ENCODE data around the gene GAGE12G.
"Not testable (repeated sequence)": the region's sequence is repeated elsewhere in the genome, so short reads cannot be mapped to it uniquely, and the experiment has no call there.

Gene GAGE12G

GRCh38 chrX:49570100-49570499 is at the start of gene GAGE12G:
Gene GAGE12G, plus strand, starts transcription at chrX:49570400. Its CDS starts 1,155 bp downstream, at chrX:49571555.
- not testable (repeated sequence) for DNase-seq (ENCODE audit: low read depth in 2 of 2)

GRCh38 chrX:49531877-49532276 is 38.3 kb upstream of the GAGE12G start, which contains the start of gene GAGE12C:
Gene GAGE12C, plus strand, starts transcription at chrX:49532177. Its CDS starts 1,155 bp downstream, at chrX:49533332.
- not testable (repeated sequence) for DNase-seq (ENCODE audit: low read depth in 2 of 2)

- DNase-seq (ENCODE audit: low read depth in 2 of 2) = not testable (repeated sequence)
Measured at GRCh38 chrX:49541433-49541832, 28.8 kb upstream of the GAGE12G start, which contains the start of gene GAGE12D. Gene GAGE12D, plus strand, starts transcription at chrX:49541733. Its CDS starts 1,155 bp downstream, at chrX:49542888.

GRCh38 chrX:49550989-49551388 is 19.2 kb upstream of the GAGE12G start, which contains the start of gene GAGE12E:
Gene GAGE12E, plus strand, starts transcription at chrX:49551289. Its CDS starts 1,155 bp downstream, at chrX:49552444.
- DNase-seq (ENCODE audit: low read depth in 2 of 2) = not testable (repeated sequence)

- not testable (repeated sequence) for DNase-seq (ENCODE audit: low read depth in 2 of 2)
Measured at GRCh38 chrX:49560542-49560941, 9.7 kb upstream of the GAGE12G start, which contains the start of gene GAGE12F. Gene GAGE12F, plus strand, starts transcription at chrX:49560842. Its CDS starts 1,155 bp downstream, at chrX:49561997.

GRCh38 chrX:49568728-49569127 is 1.5 kb upstream of the GAGE12G start:
- not testable (repeated sequence) for DNase-seq (ENCODE audit: low read depth in 2 of 2)

- not testable (repeated sequence) for DNase-seq (ENCODE audit: low read depth in 2 of 2)
Measured at GRCh38 chrX:49569152-49569551, 1.0 kb upstream of the GAGE12G start.

GRCh38 chrX:49579649-49580048 is 9.4 kb downstream of the GAGE12G start, which contains the start of gene GAGE12H:
Gene GAGE12H, plus strand, starts transcription at chrX:49579949. Its CDS starts 1,155 bp downstream, at chrX:49581104.
- DNase-seq (ENCODE audit: low read depth in 2 of 2) = not testable (repeated sequence)

GRCh38 chrX:49589196-49589595 is 19.0 kb downstream of the GAGE12G start, which contains the start of gene GAGE2A:
Gene GAGE2A, plus strand, starts transcription at chrX:49589496. Its CDS starts 1,155 bp downstream, at chrX:49590651.
- DNase-seq (ENCODE audit: low read depth in 2 of 2) = not testable (repeated sequence)

GRCh38 chrX:49589769-49590478 is 19.7 kb downstream of the GAGE12G start:
- DNase-seq (ENCODE audit: low read depth in 2 of 2) = not testable (repeated sequence)

GRCh38 chrX:49590488-49590887 is 20.3 kb downstream of the GAGE12G start:
- not testable (repeated sequence) for DNase-seq (ENCODE audit: low read depth in 2 of 2)

GRCh38 chrX:49598720-49599119 is 28.5 kb downstream of the GAGE12G start, which contains the start of gene GAGE1:
Gene GAGE1, plus strand, starts transcription at chrX:49599020. Its CDS starts 1,155 bp downstream, at chrX:49600175.
- not testable (repeated sequence) for DNase-seq (ENCODE audit: low read depth in 2 of 2)

- no peak for DNase-seq (ENCODE audit: low read depth in 2 of 2)
Measured at GRCh38 chrX:49610718-49611310, 40.6 kb downstream of the GAGE12G start.

- no peak for DNase-seq (ENCODE audit: low read depth in 2 of 2)
Measured at GRCh38 chrX:49618574-49618973, 48.4 kb downstream of the GAGE12G start.
